ENCODE results near the gene EPAS1.

Gene EPAS1

DNA sequence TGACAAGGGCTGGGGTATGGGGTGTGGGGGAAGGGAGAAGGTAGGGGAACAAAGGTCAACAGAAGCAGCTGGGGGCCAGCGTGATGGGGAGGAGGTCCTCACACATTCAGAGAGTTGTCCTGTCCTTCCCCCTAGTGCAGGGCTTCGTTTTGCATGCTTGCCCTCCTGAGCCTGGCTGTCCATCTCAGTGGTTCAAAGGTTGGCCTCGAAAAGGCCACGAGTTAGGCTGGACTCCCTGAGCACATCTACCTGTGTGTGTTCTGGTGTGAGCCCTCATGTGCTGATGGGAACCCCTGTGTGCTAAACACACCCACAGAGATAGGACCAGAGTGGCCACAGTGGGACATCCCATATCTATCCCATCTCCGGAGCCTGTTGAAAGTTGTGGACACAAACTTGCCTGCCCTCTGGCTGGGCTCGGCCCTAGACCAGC lies 51.9 kb downstream of the EPAS1 start:
- Mint-ChIP-seq H3K9me3 (no peaks in the 10 kb centered on the region), H3K4me1 (peaks cover 43% of the 10 kb centered on the region), H3K4me3 (no peak overlapping the region), H3K27ac (no peak overlapping the region), H3K36me3 (peaks cover 91% of the 10 kb centered on the region)
- no peak for ATAC-seq
- no peak for DNase-seq (ENCODE audit: low spot score in 2 of 2)

DNA sequence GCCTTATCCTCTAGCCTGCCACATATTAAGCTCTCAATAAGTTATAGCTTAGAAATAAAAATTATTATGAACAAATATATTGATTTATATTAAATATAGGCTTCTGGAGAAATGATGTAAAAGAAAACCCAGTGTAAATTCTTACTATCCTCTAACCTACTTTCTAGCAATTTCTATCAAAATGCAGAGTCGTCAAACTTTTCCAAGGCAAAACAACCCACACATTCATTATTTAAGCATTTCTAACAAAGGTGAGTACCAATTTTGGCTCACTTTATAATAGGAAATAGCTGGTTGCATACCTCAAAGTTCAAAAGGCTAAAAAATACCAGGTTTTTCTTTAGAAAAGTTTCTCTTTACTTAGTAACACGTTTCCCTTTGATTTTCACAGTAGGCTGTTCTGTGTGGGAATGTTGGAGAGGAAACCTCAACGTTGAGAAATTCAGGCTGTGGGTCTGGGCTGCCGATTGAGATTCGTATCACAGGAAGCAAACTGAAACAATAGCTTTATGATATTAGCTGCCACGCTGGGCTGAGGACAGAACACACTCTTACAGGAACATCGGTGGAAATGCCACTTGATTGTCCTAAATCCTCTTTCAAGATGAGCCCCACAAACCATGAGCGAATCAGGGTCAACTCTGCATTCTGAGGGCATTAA lies 53.0 kb downstream of the EPAS1 start:
- H3K27ac Mint-ChIP-seq: peak overlapping the region; percentile 92
- no peaks in the 10 kb centered on the region for H3K9me3 Mint-ChIP-seq
- DNase-seq (ENCODE audit: low spot score in 2 of 2) (no peak), ATAC-seq (no peak)
- peaks cover 94% of the 10 kb centered on the region for H3K36me3 Mint-ChIP-seq
- H3K4me1 Mint-ChIP-seq: peaks cover 39% of the 10 kb centered on the region
- H3K4me3 Mint-ChIP-seq: no peak overlapping the region

DNA sequence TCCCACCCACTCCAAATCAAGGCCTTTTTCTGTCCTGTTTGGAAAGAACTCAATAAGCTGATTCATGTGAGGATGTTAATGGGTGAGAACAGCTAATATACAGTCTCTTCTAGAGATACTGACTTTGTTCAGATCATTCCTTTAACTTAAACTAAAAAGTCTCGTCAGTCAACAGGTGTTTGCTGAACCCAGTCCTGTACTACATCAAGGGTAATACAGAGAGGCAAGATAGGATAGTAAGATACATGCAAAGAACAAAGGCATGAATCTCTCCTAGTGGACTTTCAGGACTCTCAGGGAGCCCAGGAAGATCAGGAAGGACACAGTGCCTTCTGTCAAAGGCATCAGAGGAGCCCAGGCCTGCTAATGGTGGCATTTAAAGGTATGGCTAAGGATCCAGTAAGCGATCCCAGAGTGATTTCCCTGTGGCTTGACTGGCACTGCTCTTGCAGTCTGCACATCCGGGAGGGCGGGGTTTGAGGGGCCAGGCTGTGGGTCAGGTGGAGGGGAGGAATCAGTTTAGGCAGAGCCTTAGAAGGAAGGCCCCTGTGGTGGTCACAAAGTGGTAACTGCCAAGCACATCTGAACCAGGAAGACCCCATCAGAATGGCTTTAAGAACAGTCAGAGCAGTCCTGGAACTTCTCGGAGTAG lies 54.0 kb downstream of the EPAS1 start:
- peak overlapping the region; percentile 92 for H3K27ac Mint-ChIP-seq
- no peaks in the 10 kb centered on the region for H3K9me3 Mint-ChIP-seq
- H3K36me3 Mint-ChIP-seq: peaks cover 98% of the 10 kb centered on the region
- H3K4me1 Mint-ChIP-seq: peaks cover 41% of the 10 kb centered on the region
- ATAC-seq (peak; percentile 64), DNase-seq (ENCODE audit: low spot score in 2 of 2) (no peak)
- H3K4me3 Mint-ChIP-seq: peak overlapping the region; percentile 71

DNA sequence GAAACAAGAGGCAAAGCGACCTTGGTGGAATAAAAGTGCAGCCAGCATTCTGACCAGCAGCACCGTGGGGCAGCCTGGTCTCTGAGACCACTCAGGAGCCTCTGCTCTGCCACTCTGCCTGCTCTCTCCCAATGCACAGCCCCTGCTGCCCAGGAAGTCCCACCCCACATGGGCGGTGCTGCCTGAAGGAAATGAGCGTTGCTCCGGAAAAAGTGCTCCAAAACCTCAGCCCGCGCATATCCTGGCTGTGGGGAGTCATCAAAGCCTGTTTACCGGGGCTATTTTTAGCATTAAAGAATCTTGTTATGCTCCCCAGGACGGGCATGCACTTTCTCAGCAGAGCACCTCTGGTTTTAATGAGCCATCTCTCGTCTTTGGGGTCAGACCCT lies 54.5 kb downstream of the EPAS1 start:
- peak overlapping the region; percentile 92 for H3K27ac Mint-ChIP-seq
- H3K36me3 Mint-ChIP-seq: peaks cover 98% of the 10 kb centered on the region
- peak overlapping the region; percentile 71 for H3K4me3 Mint-ChIP-seq
- ATAC-seq (peak; percentile 72), DNase-seq (ENCODE audit: low spot score in 2 of 2) (peak; percentile 18 to 62)
- no peaks in the 10 kb centered on the region for H3K9me3 Mint-ChIP-seq
- H3K4me1 Mint-ChIP-seq: peaks cover 41% of the 10 kb centered on the region

DNA sequence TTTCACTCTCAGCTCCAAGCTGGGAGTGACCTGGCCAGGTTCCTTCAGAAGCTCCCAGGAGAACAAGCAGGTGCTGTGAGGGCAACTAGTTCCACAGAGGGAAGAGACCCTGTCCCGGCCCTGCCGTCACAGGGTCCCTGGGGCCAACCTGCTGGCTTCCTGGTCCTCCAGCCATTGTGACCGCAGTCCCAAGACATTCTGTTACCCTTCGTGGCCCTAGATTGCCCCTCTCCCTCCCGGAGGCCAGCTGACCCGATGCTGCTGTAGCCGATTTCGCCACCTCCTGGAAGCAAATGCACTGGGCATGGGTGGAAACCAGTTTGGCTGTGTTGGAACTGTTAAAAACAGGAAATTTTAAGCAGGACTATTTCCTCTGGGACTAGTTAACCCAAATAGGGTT lies 55.4 kb downstream of the EPAS1 start:
- ATAC-seq: no peak
- H3K27ac Mint-ChIP-seq: peak overlapping the region; percentile 92
- H3K36me3 Mint-ChIP-seq: peaks cover 98% of the 10 kb centered on the region
- H3K4me3 Mint-ChIP-seq: peak overlapping the region; percentile 71
- H3K4me1 Mint-ChIP-seq: peaks cover 45% of the 10 kb centered on the region
- no peaks in the 10 kb centered on the region for H3K9me3 Mint-ChIP-seq
- DNase-seq (ENCODE audit: low spot score in 2 of 2): no peak

DNA sequence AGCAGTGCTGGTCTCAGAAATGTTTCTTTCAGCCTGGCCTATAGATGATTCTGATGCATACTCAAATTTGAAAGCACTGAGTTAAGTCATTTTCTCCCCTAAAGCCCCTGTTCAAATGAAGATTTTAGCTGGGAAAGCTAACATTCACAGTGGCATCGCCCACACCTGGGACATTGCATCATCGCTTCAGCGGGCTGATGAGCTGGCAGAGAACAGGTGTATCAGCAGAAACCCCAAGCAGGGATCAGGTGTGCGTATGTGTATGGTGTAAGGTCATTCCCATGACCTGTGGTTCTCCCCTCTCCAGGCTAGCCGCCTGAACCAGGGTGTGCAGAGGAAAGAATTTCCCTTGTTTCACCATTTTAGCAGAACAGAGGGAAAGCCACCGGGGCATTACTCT lies 56.3 kb downstream of the EPAS1 start:
- DNase-seq (ENCODE audit: low spot score in 2 of 2): no peak
- no peak overlapping the region for H3K4me3 Mint-ChIP-seq
- H3K27ac Mint-ChIP-seq: peak overlapping the region; percentile 26
- H3K9me3 Mint-ChIP-seq: no peaks in the 10 kb centered on the region
- H3K36me3 Mint-ChIP-seq: peaks cover 98% of the 10 kb centered on the region
- H3K4me1 Mint-ChIP-seq: peaks cover 39% of the 10 kb centered on the region
- ATAC-seq: no peak

DNA sequence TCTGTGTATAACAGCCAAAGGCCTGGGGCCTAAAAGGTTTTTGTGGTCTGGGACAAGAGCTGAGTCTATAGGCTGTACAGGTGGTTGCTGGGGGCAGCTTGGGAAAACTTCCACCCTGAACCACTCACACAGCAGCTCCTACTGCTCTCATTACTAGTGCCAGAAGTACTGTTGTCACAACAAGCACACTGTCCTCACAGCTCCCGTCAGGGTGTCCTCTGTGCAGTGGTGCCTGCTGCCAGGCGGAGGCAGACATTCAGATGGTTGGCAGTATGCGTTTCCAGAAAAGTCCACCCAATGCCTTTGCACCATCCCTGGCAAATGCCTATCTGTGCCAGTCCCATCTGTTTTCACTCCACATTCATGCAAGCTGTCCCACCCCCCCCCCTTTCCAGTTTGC lies 58.5 kb downstream of the EPAS1 start:
- no peak overlapping the region for H3K4me3 Mint-ChIP-seq
- DNase-seq (ENCODE audit: low spot score in 2 of 2) (no peak), ATAC-seq (no peak)
- peaks cover 97% of the 10 kb centered on the region for H3K36me3 Mint-ChIP-seq
- H3K27ac Mint-ChIP-seq: no peak overlapping the region
- H3K9me3 Mint-ChIP-seq: no peaks in the 10 kb centered on the region
- peaks cover 32% of the 10 kb centered on the region for H3K4me1 Mint-ChIP-seq

DNA sequence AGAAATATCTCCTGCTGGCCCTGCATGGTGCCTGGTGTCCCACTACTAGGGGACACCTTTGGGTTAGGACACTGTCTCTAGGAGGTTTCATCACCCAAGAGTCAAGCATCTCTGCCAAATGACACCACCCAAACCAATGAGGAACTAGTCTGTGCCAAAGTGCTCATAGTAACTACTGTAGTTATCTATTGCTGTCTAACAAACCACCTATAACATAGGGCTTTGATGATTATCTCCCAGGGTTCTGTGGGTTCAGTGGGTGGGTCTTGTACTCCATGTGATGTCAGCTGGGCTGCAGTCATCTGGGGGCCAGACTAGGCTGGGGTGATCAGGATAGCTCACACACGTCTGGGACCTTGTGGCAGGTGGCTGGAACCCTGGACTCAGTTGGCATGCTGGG lies 59.8 kb downstream of the EPAS1 start:
- no peak for DNase-seq (ENCODE audit: low spot score in 2 of 2)
- H3K36me3 Mint-ChIP-seq: peaks cover 97% of the 10 kb centered on the region
- H3K4me1 Mint-ChIP-seq: peaks cover 30% of the 10 kb centered on the region
- ATAC-seq: no peak
- H3K27ac Mint-ChIP-seq: peak overlapping the region; percentile 78
- H3K4me3 Mint-ChIP-seq: no peak overlapping the region
- H3K9me3 Mint-ChIP-seq: no peaks in the 10 kb centered on the region

DNA sequence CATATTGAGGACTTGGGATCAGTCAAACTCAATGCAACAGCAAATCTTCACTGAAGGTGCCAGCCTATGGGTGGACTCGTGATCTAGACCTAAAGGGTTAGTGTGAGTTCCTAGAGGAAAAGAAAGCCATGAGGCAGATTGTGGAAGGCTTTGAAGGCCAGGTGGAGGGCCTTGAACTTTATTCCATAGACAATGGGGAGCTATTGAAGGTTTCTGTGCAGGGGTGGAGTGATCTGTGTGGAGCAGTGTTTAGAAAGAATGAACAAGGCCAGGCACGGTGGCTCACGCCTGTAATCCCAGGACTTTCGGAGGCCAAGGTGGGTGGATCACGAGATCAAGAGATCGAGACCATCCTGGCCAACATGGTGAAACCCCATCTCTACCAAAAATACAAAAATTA lies 61.5 kb downstream of the EPAS1 start:
- peaks cover 42% of the 10 kb centered on the region for H3K4me1 Mint-ChIP-seq
- no peak overlapping the region for H3K27ac Mint-ChIP-seq
- no peaks in the 10 kb centered on the region for H3K9me3 Mint-ChIP-seq
- peaks cover 90% of the 10 kb centered on the region for H3K36me3 Mint-ChIP-seq
- DNase-seq (ENCODE audit: low spot score in 2 of 2): no peak
- no peak for ATAC-seq
- no peak overlapping the region for H3K4me3 Mint-ChIP-seq

DNA sequence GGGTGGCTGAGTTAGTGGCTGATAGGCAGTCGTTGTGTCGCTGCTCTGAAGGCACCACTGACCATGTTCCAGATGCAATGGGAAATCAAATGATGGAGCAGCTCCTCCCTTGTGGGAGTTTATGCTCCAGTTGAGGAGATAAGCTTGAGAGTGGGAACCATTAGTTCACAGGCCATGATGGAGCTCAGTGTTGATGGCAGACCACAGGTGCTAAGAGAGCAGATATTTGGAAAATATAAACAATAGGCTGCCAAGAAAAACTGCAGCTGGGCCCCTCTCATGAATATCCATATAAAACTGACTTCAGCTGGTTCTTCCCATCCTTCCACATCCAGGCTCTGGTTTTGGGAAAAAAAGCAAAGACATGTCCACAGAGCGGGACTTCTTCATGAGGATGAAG lies 63.1 kb downstream of the EPAS1 start:
- no peak overlapping the region for H3K27ac Mint-ChIP-seq
- peaks cover 47% of the 10 kb centered on the region for H3K4me1 Mint-ChIP-seq
- DNase-seq (ENCODE audit: low spot score in 2 of 2): no peak
- peaks cover 92% of the 10 kb centered on the region for H3K36me3 Mint-ChIP-seq
- no peaks in the 10 kb centered on the region for H3K9me3 Mint-ChIP-seq
- ATAC-seq: no peak
- H3K4me3 Mint-ChIP-seq: no peak overlapping the region

DNA sequence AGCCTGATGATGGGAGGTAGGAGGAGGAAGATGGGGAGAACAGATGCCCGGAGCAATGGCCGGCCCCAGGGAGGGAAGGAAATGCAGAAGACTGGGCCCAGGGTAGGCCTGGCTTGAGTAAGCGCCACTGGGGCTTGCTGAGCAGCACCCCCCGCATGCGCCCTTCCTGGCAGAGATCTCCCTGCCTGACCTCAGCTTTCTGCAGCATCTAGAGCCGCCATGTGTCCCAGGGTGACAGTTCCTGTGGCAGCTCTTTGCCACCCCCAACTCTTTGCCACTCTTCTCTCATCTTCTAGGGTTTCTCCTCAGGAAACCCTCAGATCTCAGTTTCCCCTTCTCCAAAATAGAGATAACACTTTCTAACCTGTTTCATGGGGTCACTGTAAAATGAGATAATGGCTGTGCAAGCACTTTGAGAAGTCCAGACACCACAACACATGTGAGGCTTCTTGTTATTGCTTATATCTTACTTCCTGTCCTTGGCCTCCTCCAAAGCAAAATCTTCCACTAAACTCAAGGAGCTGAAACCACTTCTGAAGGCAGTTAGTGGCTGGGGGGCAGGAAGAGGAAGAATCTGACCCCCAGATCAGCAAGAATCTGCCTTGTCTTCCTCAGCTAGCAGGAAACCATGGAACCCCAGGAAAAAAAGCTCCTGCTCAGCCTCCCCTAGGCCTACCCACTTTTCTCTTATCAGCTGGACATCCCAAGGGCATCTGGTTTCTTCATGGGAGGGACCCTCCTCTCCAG lies 64.9 kb downstream of the EPAS1 start:
- no peak for DNase-seq (ENCODE audit: low spot score in 2 of 2)
- ATAC-seq: no peak

DNA sequence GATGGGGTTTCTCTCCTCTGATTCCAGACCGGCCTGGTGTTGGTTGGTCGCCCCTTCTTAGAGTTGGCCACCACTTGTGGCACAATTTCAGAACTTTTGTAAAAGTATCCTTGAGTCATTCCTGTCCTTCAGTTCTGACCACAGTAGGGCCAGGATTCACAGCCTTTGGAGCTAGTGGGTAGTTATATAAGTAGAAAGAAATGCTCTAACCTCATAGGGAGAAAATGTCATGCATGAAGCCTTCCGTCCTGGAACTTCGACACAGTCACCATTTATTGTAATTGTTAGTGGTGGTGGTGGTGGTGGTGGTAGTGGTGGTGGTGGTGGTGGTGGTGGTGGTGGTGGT lies 65.4 kb downstream of the EPAS1 start:
- Mint-ChIP-seq H3K9me3 (no peaks in the 10 kb centered on the region), H3K4me1 (peaks cover 35% of the 10 kb centered on the region), H3K4me3 (no peak overlapping the region), H3K36me3 (peaks cover 91% of the 10 kb centered on the region), H3K27ac (peak overlapping the region; percentile 73)
- ATAC-seq (no peak), DNase-seq (ENCODE audit: low spot score in 2 of 2) (no peak)

More for the DNA sequence above, 64.9 kb downstream of the EPAS1 start:
- Mint-ChIP-seq H3K9me3 (no peaks in the 10 kb centered on the region), H3K36me3 (peaks cover 92% of the 10 kb centered on the region), H3K4me3 (no peak overlapping the region), H3K27ac (peak overlapping the region; percentile 73), H3K4me1 (peaks cover 40% of the 10 kb centered on the region)

DNA sequence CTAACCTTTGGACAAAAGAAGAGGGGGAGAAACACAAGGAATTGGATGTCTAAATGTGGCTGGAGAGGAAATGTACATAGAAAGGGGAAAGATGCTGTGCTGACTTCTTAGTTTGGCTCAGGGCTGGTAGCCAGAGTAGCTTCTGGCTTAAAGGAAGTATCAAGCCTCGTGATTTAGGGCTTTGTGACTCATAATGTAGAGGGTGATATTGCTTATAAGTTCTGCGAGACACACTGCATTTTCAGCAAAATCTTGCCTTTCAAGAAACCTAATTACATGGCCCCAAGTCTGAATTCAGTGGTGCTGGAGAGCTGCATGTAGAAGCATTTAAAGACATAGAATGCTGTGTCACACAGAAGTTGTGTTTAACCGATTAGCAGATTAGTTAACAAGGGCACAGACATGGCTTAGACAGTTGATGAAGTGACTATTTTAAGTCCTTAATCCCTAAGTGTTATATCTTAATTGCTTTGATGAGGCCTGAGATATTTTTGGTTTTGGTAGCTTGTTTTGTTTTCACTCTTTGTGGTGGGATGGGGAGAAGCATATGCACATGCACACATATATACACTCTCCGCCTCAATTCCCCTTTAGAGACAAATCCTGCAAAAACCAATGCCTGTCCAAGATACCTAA lies 66.4 kb downstream of the EPAS1 start:
- no peak overlapping the region for H3K4me3 Mint-ChIP-seq

DNA sequence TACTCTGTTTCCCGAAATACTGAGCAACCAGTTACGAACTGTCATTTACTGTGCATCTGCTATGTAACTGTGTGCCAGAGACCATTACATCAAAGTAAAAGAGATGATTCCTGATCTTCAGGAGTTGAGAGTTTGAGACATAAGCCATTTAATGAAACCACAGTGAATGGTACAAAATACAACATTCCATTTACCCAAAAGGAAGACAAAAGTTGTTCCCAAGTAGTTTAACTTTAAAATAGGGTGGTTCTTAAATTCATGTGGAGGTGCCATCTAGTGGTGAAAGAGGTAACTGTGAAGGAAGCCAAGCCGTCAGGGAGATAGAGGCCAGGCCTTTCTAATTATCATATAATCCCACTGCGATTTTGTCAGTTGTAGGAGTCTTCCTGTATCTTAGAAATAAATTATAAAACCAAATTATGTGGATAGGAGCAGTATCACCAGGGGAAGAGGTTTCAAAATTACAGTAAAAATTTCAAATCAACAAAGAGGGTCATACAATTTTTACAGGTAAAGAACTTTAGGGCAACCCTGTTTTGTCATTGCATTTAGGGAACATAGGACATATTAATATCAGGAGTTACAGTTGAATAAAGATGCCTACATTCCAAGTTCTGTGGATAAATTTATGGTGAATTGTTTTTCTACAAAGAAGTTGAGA lies 67.7 kb downstream of the EPAS1 start:
- Mint-ChIP-seq H3K4me1 (peaks cover 56% of the 10 kb centered on the region), H3K27ac (no peak overlapping the region), H3K4me3 (no peak overlapping the region), H3K9me3 (no peaks in the 10 kb centered on the region), H3K36me3 (peaks cover 92% of the 10 kb centered on the region)
- ATAC-seq: no peak
- DNase-seq (ENCODE audit: low spot score in 2 of 2): no peak

More for the DNA sequence above, 66.4 kb downstream of the EPAS1 start:
- Mint-ChIP-seq H3K36me3 (peaks cover 91% of the 10 kb centered on the region), H3K27ac (no peak overlapping the region), H3K4me1 (peaks cover 43% of the 10 kb centered on the region), H3K9me3 (no peaks in the 10 kb centered on the region)
- DNase-seq (ENCODE audit: low spot score in 2 of 2) (no peak), ATAC-seq (peak; percentile 90)
